RPMI7951 (cell line): Measurements from ENCODE around the gene WNK2. TPM values are rescaled to one million over a fixed set of nuclear protein-coding genes. Genes with fewer than 3 reads are reported as not detected.
"Not testable (repeated sequence)": the region's sequence is repeated elsewhere in the genome, so short reads cannot be mapped to it uniquely, and the experiment has no call there.

Experiments
- DNase-seq: peaks from one replicate; pipeline ENCODE4 v3.0.0-alpha.2; 2012; ENCODE audit warnings: low read depth
- total RNA-seq: library from RNA; depleted of rRNA; stranded (reverse); fragments of >200 nt; shearing (Covaris generic); gene quantifications from 2 replicates; pipeline ENCODE4 v1.2.3, GENCODE V29; 2014

Gene WNK2
- total RNA-seq, 1 experiment from 2014 or later = not detected

DNA sequence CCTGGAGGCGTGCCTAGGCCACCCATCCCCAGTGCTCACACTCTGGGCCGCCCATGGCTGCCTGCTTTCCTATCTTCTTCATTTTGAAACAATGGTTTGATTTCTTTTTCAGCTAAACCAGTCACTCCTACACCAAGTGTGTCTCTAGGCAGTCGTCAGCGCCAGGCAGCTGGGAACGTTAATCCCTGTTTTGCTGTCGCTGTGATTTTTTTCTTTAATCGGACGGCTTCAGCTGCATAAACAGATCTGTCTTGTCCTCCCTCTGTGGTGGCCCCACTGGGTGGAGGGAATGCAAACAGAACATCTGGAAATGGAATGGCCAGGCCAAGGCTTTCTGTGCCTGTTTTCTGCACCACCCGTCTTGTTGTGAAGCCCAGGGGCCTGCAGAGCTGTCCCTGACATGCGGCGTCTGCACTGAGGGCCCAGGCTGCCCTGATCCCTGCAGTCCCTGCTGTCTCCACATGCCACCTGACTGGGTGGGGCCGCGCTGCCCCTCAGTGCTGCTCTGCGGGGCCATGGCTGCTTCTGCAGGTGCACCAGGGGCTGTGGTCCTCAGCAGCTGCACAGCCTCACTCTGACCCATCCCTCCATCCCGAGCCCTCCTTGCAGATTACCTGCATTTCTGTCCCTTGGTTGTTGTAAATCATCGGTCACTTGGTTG is 51.5 kb downstream of the WNK2 start:
- DNase-seq = no peak

DNA sequence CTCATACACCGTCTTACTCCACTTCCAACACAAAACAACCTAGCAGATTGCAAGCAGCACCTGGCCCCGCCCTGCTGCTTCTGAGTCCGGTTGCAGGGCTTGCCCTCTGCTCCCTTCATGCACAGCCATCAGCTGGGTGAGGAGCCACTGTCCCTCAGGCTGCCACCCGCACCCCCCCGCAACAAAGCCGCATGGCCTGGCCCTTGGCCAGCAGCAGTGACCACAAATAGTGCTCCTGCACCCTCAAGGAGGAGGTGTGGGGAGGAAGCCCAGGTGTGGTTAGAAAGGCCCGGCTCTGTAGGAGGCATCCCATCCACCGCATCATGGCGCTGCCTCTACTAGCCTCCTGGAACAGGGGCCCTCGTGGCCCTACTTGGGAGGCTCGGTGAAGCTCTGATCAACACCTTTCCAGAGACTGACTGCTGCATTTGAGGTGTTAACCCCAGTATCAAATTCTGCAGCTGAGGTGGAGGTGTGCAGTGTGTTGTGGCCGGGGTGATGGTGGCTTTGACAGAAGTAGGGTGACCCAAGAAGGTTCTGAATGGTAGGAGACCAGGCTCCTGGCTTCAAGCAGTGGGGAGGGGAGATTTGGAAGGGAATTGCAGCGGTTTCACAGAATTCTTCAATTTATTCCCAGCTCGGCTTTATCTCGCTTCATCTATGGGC is 52.7 kb downstream of the WNK2 start:
- DNase-seq = no peak

DNA sequence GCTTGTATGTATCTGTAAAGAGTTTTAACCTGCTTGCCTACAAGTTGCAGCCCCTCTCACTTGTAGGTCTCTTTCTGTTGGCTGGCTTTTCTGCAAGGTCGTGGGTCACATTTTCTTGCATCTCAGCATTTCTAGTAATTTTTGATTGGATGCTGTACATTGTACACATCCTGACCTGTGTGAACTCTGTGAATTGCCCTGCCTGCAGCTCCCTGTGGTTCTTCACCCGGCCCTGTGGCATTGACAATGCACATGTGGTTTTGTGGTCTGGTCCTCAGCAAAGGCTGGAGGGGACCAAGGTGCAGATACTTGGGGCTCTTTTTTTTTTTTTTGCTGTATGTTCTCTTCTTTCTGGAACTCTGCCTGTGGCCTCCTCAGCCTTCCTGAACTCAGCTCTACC is 53.6 kb downstream of the WNK2 start:
- no peak for DNase-seq

DNA sequence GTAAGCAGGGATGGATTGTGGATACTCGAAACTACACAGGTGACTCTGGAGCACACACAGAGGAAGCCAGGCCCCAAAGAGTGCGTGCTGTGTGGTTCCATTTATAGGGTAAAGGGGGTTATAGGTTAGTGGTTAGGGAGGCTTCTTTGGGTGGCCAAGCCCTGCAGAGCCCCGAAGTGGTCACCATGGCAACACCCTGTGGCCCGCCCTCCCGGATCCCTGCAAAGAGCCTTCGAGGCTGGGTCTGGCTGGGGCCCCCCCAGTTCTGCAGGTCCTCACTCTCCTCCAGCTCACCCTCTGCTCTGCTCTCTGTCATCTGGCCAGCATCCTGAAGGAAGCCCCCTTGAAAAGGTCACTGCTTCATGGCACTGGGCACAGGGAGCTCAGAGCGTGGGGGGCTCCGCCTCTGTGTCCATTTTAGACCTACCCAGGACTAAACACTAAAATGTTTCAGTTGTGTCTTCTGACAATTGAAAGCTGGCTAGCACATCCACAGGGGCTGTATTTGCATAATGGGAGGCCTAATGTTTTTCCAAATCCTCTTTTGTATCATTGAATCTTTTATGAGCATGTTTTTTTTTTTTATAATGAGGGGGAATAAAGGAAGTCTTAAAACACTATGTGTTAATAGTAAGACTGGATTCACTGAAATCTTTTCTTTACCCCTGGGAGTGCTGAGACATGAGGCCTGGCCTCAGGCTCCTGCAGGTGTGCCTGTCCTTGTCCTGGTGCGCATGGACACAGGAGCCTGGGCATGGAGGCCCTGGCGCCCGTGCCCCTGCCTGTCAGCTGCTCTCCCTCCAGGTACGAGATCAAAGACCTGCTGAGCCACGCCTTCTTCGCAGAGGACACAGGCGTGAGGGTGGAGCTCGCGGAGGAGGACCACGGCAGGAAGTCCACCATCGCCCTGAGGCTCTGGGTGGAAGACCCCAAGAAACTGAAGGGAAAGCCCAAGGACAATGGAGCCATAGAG is 55.3 kb downstream of the WNK2 start:
- no peak for DNase-seq

DNA sequence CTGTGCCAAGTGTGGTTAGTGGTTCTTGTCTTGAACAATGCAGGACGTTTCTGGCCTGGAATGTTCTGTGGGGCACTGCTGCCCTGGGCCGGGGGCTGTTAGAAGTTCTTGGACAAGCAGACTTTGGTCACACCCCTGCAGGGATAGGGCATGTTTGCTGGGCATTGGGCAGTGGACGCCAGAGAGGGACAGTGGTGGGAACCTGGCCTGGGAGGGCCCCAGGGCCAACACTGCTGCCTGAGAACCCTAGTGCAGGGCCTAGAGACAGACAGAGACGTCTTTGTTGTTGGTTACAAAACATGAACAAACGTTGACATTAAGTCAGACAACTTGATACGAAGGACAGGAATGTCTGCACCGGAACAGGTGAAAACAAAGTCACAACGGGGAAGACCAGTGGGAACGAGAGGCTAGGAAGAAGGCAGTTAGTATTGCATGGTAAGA is 57.0 kb downstream of the WNK2 start:
- DNase-seq = no peak

DNA sequence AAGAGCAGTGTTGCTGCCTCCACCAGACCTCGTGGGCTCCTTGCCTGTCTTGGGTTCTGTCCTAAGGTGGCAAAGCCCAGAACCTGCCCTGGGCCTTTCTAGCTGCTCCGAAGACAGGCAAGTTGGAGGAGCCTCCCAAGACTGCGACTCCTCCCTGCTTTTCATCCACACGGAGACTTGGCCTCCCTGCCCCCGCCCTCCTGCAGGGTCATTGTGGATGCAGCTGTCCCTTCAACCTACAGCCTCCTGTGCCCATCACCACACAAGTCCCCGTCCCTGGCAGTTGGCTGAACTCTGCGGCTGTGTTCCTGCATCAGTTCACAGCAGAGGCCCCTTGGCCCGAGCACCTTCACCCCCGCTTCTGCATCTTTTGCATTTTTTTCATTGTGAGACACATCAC is 59.2 kb downstream of the WNK2 start:
- no peak for DNase-seq

DNA sequence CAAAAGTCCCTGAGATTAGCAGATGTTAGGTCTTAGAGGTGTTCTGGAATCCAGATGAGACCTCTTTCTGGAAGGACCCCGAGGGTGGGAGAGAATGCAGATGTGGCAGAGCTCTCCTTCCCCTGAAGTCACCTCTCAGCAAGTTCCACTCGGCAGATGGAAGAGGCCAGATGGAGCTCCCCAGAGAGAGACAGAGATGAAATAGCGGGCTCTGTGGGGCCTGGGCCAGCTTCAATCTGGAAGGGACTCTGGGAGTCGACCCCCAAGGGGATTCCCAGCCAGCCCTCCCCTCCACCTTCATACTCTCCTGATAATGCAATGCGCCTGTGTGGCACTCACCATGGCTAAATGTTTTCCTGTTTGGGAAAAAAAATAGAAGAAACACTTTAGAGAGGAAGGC is 60.2 kb downstream of the WNK2 start:
- DNase-seq = no peak

DNA sequence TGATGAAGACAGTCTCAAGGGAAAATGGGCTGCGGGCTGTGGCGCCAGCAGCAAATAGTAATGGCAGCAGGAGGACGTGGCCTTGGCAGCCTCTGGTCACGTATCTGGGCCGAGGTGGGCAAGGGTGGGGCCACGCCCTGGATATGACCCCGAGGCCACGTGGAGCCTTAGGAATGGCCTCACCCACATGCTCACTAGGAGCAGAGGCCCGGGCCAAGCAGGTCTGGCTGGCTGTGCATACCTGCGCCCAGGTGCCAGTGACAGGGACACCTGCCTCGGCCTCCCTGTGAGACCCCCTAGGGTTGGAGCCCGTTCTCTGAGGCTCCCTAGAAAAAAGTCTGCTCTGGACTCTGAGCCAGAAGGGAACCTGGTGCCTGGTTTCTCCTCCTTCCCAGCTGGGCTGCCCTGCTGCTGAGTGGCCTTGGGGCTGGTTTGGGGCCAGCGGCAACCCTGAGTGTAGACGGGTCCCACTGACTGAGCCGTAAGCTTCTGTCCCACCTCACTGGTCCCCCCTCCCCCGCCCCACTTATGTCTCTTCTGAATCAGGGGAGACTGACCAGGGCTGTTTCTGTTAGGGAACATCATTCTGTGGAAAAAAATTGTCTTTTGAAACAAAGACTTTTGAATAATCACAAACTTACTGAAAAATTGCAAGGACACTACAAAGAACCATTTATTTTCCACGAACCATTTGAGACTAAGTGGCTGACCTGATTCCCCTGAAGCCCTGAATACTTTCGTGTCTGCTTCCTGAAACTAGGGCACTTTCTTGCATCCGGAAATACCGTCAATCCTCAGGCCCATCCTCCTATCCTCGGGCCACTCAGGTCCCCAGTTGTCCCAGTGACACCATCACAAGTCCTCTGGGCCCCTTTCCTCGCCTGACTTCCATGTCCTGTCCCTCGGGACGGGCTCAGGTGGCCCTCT is 60.8 kb downstream of the WNK2 start:
- no peak for DNase-seq

DNA sequence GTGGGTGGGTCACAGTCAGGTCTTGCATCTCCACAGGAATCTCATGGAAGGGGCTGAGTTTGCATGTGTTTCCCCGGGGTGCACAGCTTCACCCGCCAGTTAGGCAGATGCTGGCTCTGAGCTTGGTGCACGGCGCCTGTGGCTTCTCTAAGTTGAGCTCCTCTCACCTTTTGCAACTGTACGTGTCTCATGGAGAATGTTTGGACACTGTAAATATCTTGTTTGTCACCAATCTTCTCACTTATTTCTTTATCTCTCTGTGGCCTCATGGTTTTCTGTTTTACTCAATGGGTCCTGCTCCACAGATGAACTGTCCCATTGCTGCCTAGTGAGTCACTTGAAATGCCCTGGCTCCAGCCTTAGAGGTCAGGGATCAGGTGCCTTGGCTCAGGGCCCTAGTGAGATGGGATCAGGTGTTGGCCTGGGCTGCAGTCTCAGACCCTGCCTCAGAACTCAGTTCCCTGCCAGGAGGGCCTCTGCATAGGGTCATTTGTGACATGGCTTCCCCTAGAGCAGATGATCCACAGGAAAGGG is 61.6 kb downstream of the WNK2 start:
- DNase-seq = no peak

DNA sequence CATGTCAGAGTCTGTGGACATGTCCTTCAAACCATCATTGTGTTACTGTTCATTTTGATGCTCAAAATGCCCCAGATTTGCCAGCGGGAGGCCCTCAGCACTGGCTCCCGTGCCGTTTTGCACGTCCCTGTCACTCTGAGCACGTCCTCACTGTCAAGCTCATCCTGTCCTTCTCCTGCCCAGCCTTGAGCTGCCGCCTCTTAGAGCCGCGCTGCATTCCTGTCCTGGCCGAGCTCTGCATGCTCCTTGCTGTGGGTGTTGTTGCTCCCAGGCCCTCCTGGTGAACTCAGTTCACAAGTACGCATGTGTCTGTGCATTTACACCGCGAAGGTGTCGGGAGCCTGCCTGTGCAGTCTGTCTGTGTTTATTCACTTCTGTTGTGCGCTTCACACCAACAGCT is 62.2 kb downstream of the WNK2 start:
- DNase-seq = no peak

DNA sequence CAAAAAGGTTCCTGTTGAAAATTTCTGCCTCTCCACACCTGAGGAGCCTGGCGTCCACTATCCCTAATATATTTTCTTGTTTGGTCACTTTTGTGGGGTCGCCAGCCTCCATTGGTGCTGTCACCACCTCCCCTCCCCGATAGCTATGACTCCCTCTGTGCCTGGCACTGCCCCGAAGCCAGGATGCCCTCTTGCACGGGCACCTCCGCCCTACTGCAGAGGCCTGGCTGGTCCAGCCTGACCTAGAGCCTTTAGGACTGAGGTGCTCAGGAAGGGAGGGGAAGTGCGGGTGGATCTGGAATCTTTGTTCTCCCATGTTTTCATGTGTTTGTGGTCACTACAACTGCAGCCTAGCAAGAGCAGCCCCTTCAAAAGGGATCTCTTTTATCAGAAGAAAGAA is 62.6 kb downstream of the WNK2 start:
- DNase-seq = no peak

DNA sequence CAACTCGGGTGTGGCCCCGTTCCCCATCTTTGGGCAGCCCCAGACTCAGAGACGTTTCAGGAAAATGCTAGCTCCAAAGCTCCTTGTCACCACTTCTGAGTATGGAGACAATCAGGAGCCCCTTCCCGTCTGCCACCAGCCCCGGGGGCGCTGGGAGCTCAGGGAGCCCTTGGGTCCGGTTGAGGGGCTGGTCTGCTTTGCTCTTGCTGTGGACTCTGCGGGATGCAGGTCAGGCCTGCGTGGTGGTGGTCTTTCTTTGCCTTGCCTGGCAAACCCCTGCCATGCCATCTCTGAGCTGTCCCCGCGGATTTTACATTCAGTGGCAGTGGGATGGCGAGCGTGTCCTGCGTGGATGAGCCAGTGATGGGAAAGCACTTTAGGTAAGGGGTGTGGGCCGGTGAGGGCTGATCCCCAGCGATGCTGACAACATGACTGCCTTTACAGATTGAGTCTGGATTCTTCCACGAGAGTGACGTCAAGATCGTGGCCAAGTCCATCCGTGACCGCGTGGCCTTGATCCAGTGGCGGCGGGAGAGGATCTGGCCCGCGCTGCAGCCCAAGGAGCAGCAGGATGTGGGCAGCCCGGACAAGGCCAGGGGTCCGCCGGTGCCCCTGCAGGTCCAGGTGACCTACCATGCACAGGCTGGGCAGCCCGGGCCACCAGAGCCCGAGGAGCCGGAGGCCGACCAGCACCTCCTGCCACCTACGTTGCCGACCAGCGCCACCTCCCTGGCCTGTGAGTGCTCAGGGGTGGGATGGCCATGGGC is 63.3 kb downstream of the WNK2 start:
- no peak for DNase-seq

DNA sequence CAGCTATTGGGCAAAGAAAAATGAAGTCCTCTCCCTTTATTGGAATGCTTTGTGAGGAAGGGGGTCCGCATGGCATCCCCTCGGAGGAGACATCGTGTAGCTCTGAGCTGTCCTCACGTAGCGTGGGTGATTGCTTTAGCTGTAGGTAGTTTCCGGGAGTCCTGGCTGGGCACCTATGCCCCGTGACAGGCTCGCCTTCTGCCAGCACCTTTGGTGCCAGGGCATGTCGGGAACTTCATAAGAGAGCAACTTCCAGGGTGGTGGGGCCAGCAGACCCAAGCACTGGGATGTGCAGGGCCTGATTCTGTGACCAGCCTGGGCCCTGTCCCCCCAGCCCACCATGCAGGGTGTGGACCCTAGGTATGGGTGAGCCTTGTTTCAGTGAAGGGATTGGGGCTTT is 64.0 kb downstream of the WNK2 start:
- no peak for DNase-seq

DNA sequence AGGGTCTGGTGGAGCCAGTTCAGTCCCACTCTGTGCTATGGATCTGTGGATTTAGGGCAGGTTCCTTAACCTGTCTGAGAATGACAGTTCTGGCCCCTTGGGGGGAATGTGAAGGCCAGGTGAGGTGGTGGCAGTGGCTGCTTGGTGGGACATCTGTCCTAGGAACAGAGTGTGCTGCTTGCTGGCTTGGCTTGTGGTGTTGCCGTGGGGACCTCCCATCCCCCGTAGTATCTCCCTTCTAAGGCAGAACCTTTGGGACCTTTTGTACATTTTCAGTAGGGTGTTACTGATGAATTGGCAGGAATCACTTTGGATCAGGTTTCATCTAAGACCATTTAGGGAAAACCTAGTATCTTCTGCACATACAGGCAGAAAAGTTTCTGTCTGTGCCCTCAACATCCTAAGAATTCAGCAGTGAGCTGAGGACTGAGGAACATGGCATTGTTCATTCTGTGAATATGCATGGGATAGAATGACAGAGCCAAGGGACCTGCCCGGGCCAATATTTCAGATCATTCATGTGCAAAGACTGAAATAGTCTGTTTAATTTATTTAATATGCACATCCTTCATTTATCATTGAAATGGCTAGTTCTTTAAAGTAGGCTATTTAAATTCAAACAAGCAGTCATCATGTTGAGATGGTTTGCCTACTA is 64.6 kb downstream of the WNK2 start:
- DNase-seq = no peak

DNA sequence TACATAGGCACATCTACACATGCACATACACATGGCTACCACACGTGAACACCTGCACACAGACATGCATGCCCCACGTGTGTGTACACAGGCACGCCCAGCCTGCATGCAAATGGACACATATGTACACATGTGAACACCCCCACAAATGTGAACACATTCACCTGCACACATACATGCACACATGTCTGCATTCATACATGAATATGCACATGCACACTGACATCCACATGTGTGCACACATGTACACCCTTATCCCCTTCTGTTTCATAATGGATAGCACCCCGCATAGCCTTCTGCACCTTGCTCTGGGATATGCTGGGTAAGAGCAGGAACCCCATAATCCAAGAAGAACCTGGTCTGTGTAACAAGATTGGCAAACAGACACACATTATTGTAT is 66.2 kb downstream of the WNK2 start:
- DNase-seq = no peak

DNA sequence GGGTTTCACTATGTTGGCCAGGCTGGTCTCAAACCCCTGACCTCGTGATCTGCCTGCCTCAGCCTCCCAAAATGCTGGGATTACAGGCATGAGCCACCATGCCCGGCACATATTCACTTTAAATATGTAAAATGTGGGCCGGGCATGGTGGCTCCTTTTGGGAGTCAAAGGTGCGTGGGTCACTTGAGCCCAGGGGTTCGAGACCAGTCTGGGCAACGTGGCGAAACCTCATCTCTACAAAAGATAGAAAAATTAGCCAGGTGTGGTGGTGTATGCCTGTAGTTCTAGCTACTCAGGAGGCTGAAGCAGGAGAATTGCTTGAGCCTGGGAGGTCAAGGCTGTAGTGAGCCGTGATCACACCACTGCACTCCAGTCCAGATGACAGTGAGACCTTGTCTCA is 67.4 kb downstream of the WNK2 start:
- DNase-seq = not testable (repeated sequence)

DNA sequence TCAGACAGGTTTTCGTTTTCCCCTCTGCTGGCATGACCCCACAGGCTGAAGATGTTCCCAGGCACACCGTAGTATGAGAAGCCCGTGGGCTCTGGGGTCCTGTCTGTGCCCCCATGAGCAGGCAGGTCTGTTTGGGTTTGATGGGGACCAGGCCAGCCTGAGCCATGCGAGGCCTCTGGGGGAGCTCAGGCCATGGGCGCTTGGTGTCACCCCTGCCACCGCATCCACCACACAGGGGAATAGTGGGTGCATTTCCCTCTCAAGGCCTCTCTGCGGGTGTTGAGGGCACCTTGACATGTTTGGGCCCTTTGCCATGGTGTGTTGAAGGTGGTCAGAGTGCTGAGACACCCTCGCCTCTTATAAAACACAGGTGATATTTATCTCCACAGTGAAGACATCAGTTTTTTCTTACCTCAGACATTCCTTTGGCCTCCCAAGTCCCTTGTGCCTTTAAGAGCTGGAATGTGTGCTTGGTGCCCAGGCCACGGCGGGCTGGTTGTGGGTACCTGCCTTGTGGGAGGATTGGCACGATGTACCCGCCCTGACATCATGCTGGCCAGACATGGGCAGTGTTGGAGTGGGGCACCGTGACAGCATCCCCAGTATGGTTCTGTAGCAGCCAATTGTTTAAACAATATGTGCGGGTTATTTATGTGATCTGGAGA is 68.3 kb downstream of the WNK2 start:
- no peak for DNase-seq

DNA sequence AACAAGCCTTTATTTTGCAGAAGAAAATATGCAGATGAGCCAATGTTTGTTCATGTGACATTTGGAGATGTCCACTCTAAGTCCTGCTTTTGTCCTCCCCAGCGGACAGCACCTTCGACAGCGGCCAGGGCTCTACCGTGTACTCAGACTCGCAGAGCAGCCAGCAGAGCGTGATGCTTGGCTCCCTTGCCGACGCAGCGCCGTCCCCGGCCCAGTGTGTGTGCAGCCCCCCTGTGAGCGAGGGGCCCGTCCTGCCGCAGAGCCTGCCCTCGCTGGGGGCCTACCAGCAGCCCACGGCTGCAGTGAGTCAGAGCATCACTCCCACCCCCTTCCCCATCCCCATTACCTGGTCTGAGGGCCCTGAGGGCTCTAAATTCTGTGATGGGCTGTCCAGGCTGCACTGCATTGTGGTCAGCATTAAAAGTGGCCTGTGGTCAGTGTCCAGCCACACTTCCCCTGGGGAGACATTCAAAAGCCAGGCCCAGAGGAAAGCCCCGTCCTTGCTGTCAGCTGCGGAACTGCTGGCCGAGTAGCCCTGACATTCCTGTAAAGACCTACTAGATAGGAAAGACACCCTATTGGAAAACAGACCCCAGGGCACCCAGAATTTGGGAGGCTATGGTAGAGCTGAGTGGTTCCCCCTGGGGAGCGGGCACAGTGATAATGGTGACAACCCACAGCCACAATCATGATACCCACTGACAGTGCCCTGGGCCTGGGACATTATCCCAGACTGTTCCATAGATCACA is 69.0 kb downstream of the WNK2 start:
- DNase-seq = no peak

DNA sequence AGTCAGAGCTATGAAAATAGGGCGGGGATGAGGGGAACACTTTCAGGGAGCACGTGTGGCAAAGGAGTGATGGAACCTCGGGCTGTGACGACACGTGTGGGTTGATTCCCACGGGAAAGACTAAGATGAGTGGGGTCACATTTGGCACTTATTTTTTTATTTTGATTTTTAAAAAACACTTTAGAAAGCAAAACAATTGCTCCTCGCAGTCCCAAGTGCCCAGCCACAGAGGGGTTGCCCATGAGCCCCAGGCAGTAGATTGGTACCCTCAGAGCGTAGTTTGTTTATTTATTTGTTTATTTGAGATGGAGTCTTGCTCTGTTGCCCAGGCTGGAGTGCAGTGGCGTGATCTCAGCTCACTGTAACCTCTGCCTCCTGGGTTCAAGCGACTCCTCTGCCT is 69.7 kb downstream of the WNK2 start:
- DNase-seq = no peak
